K562 (cell line): ENCODE results near the gene CISD3. TPM values are rescaled to one million over a fixed set of nuclear protein-coding genes. Genes with fewer than 3 reads are reported as not detected.

Experiments
- ARNT ChIP-seq, 2 experiments: fragments of 450-650 bp; IDR thresholded peaks; 2 replicates each; pipeline ENCODE4 v1.6.1; 2016; ENCODE audit warnings: mild to moderate bottlenecking in 1 of 2
- CHCHD3 ChIP-seq: fragments of 250-450 bp; sonication (Bioruptor Pico); IDR thresholded peaks from 2 replicates; pipeline ENCODE4 v2.1.2; 2022; ENCODE audit warnings: mild to moderate bottlenecking
- CSDE1 ChIP-seq, 2 experiments: fragments of 450-650 bp; IDR thresholded peaks; 2 replicates each; pipeline ENCODE4 v1.6.1; 2016; ENCODE audit warnings: mild to moderate bottlenecking in 1 of 2
- ETS1 ChIP-seq: conservative IDR thresholded peaks from 2 replicates; pipeline ENCODE4 v1.6.1; 2011; ENCODE audit warnings: low read depth, mild to moderate bottlenecking, low read length; ENCODE audit not compliant: control insufficient read depth
- HLTF ChIP-seq: fragments of 450-650 bp; IDR thresholded peaks from 2 replicates; pipeline ENCODE4 v1.6.1; 2016
- MAFG ChIP-seq: fragments of 450-650 bp; conservative IDR thresholded peaks from 2 replicates; pipeline ENCODE4 v1.6.1; 2016; ENCODE audit warnings: missing genetic modification characterization, missing compliant biosample characterization
- NFATC3 ChIP-seq: fragments of 450-650 bp; IDR thresholded peaks from 2 replicates; pipeline ENCODE4 v1.6.1; 2017; ENCODE audit warnings: mild to moderate bottlenecking
- NFE2 ChIP-seq: IDR thresholded peaks from 2 replicates; pipeline ENCODE4 v1.6.1; 2014; ENCODE audit warnings: antibody characterized with exemption, low read depth
- NFIC ChIP-seq: fragments of 450-650 bp; IDR thresholded peaks from 2 replicates; pipeline ENCODE4 v1.6.1; 2017; ENCODE audit warnings: mild to moderate bottlenecking, inconsistent platforms
- PHF20 ChIP-seq: fragments of 450-650 bp; IDR thresholded peaks from 2 replicates; pipeline ENCODE4 v1.6.1; 2018; ENCODE audit not compliant: partially characterized antibody
- RAD51 ChIP-seq: fragments of 450-650 bp; IDR thresholded peaks from 2 replicates; pipeline ENCODE4 v1.7.1; 2016; ENCODE audit warnings: low read depth, mild to moderate bottlenecking, borderline replicate concordance
- RNF2 ChIP-seq: sonication (generic); IDR thresholded peaks from 2 replicates; pipeline ENCODE4 v1.6.1; 2016
- SMC3 ChIP-seq: conservative IDR thresholded peaks from 2 replicates; pipeline ENCODE4 v1.6.1; 2011; ENCODE audit warnings: low read depth, low read length, improper control_type of control experiment; ENCODE audit not compliant: insufficient read depth
- THRA ChIP-seq: fragments of 450-650 bp; IDR thresholded peaks from 2 replicates; pipeline ENCODE4 v1.6.1; 2017; ENCODE audit warnings: mild to moderate bottlenecking, moderate library complexity
- THRAP3 ChIP-seq: fragments of 450-650 bp; IDR thresholded peaks from 2 replicates; pipeline ENCODE4 v1.6.1; 2016; ENCODE audit warnings: mild to moderate bottlenecking, inconsistent platforms, borderline replicate concordance
- TRIM25 ChIP-seq: fragments of 450-650 bp; IDR thresholded peaks from 2 replicates; pipeline ENCODE4 v1.7.0; 2016; ENCODE audit warnings: borderline replicate concordance
- ZBTB33 ChIP-seq: sonication (generic); formaldehyde crosslinking; IDR thresholded peaks from 2 replicates; pipeline ENCODE4 v1.8.1; 2023; ENCODE audit warnings: mild to moderate bottlenecking, missing genetic modification reagents
- ZBTB7A ChIP-seq: IDR thresholded peaks from 2 replicates; pipeline ENCODE4 v1.6.1; 2011; ENCODE audit warnings: low read depth, mild to moderate bottlenecking, low read length, moderate library complexity, borderline replicate concordance; ENCODE audit not compliant: control insufficient read depth
- ZNF134 ChIP-seq: fragments of 250-450 bp; sonication (Bioruptor Pico); conservative IDR thresholded peaks from 2 replicates; pipeline ENCODE4 v1.4.0; 2020
- ZNF277 ChIP-seq: fragments of 250-450 bp; sonication (Bioruptor Pico); IDR thresholded peaks from 2 replicates; pipeline ENCODE4 v1.8.0; 2022; ENCODE audit warnings: inconsistent platforms, mild to moderate bottlenecking, moderate library complexity, borderline replicate concordance
- polyA plus RNA-seq, 8 experiments: library from polyadenylated mRNA; depleted of rRNA in 4 of 8; stranded (reverse) in 5 of 8; unstranded in 3 of 8; fragments of >200 nt; fragmentation: Nextera tagmentation in 2 of 8; fragmentation: Illumina TruSeq in 1 of 8; extraction: Ambion mirVana in 2 of 8; extraction: Trizol in 1 of 8; gene quantifications; 2 replicates each; pipeline versions ENCODE4 v1.2.1 to v1.2.3, GENCODE V29; 2011 to 2014; ENCODE audit warnings: inconsistent platforms in 1 of 8, missing spikeins in 1 of 8
- total RNA-seq, 7 experiments: library from RNA; depleted of rRNA in 6 of 7; stranded (reverse); fragments of >200 nt in 6 of 7; fragmentation: Illumina TruSeq in 2 of 7; extraction: Trizol in 2 of 7; gene quantifications; 2 replicates each; pipeline versions ENCODE4 v1.2.1 to v1.2.3, GENCODE V29; 2011 to 2021; ENCODE audit warnings: low replicate concordance in 1 of 7

The CISD3 gene
- total and polyA plus RNA-seq, 9 of the 15 experiments (the other 6 are each of a cell fraction or from before 2014, with no cell fraction given), result 5.0 to 60.7 (median 15.7) TPM

- TF ChIP-seq ETS1 (peak; percentile 69; the same call in 1 of the 2 replicates), CSDE1 (IDR thresholded peaks at IDR 0.05) (no peak), CHCHD3 (no peak), THRAP3 (no peak), RNF2 (0 out of 2 replicates have a peak, but pooled peaks have one; percentile 32), MAFG (tag) (no peak; the same call in 1 of the 2 replicates), SMC3 (no peak), ZBTB7A (no peak), TRIM25 (no peak), HLTF (0 out of 2 replicates have a peak, but pooled peaks have one; percentile 40), PHF20 (peak; percentile 90), NFE2 (peak; percentile 76), RAD51 (peak; percentile 80), ARNT (IDR thresholded peaks at IDR 0.05) (no peak), NFATC3 (no peak), ZNF277 (CRISPR knock-in tag) (no peak), ZNF134 (CRISPR knock-in tag) (no peak), THRA (no peak), NFIC (peak; percentile 47; the same call in 1 of the 2 replicates), ZBTB33 (CRISPR knock-in tag) (no peak)
These were observed 22.3 kb downstream of the CISD3 start, which contains the start of gene PSMB3 (continued) for GRCh38 chr17:38752308-38753070.
